Lower leg skin (tissue), 4 donors: ENCODE data around the gene SLC17A2. TPM values are rescaled to one million over a fixed set of nuclear protein-coding genes. Genes with fewer than 3 reads are reported as not detected.

Experiments
- DNase-seq, 2 donors: peaks; one replicate each; pipeline ENCODE4 v3.0.0-alpha.2; 2019; ENCODE audit warnings: low spot score in 2 of 2
- H3K4me3 ChIP-seq: fragments of 200-600 bp; sonication (generic); 2 replicates; pipeline ENCODE4 v1.5.1; 2017; ENCODE audit warnings: mild to moderate bottlenecking, low read depth; ENCODE audit not compliant: poor library complexity, severe bottlenecking
- CTCF ChIP-seq, 3 donors: fragments of 450-650 bp; IDR thresholded peaks; one replicate each; pipeline ENCODE4 v1.5.1; 2016; ENCODE audit warnings: antibody characterized with exemption in 3 of 3, mild to moderate bottlenecking in 3 of 3, moderate library complexity in 2 of 3
- POLR2A ChIP-seq, 2 donors: fragments of 450-650 bp; IDR thresholded peaks; one replicate each; pipeline ENCODE4 v1.6.1; 2016 to 2017; ENCODE audit warnings: antibody characterized with exemption in 2 of 2, mild to moderate bottlenecking in 1 of 2, moderate library complexity in 1 of 2
- WGBS, 2 donors: methylation state at CpG; one replicate each; pipeline ENCODE4 v1.1.5; 2018; 5-methylcytosine and 5-hydroxymethylcytosine counted together
- intact Hi-C: fragments of 100-400 bp; cut with DNase I; formaldehyde crosslinking; loops from one replicate; pipeline ENCODE4 v1.15.0; 2023; ENCODE audit warnings: low total_unique reads
- total RNA-seq, 4 donors: library from RNA; depleted of rRNA; stranded (reverse); fragments of >200 nt; gene quantifications; one replicate each; pipeline ENCODE4 v1.1.0, GENCODE V29; 2016

The SLC17A2 gene
- total RNA-seq, 4 donors from 2014 or later: not detected

DNA sequence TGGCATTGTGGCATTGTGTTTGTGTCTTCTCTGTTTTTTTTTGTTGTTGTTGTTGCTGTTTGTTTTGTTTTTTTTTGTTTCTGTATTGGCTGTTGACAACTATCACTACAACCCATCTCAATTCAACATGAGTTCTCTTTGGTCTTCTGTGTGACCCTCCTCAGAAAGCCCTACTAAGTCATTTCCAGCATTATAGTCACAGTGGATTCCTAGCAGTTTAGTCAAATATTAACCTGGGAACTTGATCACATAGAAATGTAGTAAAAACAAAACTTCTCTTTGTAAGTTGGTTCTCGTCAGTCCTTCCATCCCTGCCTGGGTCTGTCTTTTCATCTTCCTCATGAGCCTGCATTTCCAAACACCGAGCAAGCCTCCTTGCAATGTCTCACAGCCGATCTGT, 16.8 kb downstream of the SLC17A2 start:
- intact Hi-C loops: no loop called here
- no peak for DNase-seq
- TF ChIP-seq CTCF (IDR thresholded peaks at IDR 0.05): no peak
- TF ChIP-seq POLR2A (IDR thresholded peaks at IDR 0.05): no peak
- 62 to 81% methylated on average over 3 of the region's 3 CpGs for WGBS, 2 donors
- H3K4me3 ChIP-seq: no peak overlapping the region

DNA sequence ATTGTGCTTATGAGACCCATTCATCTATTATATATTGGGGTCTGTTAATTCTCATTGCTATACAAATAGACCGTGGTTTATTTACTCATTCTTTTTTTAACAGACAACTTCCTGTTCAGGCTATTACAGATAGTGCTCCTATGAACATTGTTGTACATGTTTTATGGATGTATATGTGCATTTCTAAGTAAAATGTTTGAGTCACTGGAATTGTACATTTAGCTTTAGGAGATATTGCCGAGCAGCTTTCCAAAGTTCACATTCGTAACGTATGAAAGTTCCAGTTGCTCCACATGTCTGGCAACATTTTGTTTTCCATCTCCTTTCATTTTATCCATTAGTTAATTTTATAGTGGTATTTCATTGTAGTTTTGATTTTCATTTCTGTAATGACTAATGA, 19.1 kb downstream of the SLC17A2 start:
- WGBS, 2 donors: 76 to 81% methylated on average over 4 of the region's 4 CpGs
- DNase-seq: no peak
- TF ChIP-seq POLR2A (IDR thresholded peaks at IDR 0.05): no peak
- no peak for TF ChIP-seq CTCF (IDR thresholded peaks at IDR 0.05)
- intact Hi-C loops: no loop called here
- H3K4me3 ChIP-seq: no peak overlapping the region

DNA sequence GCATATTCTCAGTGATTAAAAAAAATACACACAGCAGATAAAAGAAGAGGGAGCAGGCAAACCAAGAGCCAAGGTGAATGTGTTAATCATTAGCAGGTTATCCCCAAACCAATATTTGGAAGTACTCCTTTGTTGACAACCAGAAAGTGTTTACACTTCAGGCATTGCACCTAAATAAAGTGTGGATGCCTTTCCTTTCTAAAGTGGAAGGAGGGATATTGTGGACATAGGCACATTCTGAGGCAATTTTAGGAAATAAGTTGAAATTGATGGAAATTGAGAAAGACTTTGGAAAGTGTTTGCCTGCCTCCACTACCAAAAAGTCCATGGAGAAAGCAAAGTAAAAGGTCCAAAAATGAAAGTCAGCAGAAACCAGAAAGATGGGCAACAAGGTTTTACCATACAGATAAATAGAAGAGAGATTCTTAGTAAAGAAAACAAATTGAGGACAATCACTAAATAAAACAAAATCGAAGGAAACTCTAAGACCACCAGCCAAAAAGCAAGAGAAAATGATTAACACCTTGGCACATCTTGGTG, 22.9 kb downstream of the SLC17A2 start:
- TF ChIP-seq POLR2A (IDR thresholded peaks at IDR 0.05) (no peak), CTCF (IDR thresholded peaks at IDR 0.05) (no peak)
- DNase-seq: no peak
- 72 to 78% methylated on average over 1 of the region's 1 CpG for WGBS, 2 donors
- intact Hi-C loops: no loop called here
- no peak overlapping the region for H3K4me3 ChIP-seq

DNA sequence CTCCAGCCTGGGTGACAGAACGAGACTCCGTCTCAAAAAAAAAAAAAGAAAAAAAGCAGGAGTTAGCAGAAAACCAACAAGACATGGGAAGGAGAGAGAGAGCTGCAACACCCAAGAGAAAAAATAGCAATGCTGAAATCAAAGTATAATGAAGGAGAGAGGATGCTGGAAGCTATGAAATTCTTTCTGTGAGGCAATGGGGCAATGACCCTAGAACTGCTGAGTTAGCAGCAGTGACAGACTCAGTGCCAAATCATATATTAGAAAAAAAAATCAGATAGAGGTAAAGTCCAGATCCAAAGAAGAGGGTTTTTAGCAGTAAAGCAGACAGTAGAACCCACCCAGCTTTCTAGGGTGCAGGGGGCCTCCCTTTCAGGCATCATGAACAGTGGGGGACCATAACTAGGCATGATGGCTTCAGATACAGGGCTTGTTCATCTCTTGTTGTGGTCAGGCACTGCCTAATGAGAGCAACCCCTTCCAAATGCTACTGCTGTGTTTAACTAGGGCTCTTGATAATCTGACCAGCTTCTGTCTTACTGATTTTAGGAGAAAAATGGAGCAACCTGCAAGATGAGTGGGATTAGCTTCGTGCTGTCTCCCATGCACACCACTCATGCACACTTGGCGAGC, 26.9 kb downstream of the SLC17A2 start:
- TF ChIP-seq CTCF (IDR thresholded peaks at IDR 0.05) (no peak), POLR2A (IDR thresholded peaks at IDR 0.05) (no peak)
- WGBS, 2 donors: 85 to 93% methylated on average over 4 of the region's 4 CpGs
- no peak for DNase-seq
- no peak overlapping the region for H3K4me3 ChIP-seq
- intact Hi-C loops: no loop called here

DNA sequence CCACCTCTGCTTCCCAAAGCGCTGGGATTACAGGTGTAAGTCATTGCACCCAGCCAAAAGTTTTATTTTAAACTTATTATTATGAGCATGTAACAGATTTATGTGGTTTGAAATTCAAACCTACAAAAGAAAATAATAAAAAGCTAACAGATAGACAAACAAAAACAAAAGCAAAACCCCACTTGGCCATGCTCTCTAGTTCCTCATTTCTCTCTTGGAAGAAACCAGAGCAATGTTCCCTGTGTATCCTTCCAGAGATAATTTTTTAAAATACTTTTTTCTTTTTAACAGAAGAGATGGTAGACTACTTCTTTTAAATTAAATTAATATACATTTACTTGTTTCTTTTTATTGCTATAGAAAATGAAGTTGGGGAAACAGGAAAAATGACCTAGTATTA, 28.4 kb downstream of the SLC17A2 start:
- 93 to 95% methylated on average over 1 of the region's 1 CpG for WGBS, 2 donors
- intact Hi-C loops: no loop called here
- no peak for DNase-seq
- TF ChIP-seq CTCF (IDR thresholded peaks at IDR 0.05) (no peak), POLR2A (IDR thresholded peaks at IDR 0.05) (no peak)
- H3K4me3 ChIP-seq: no peak overlapping the region

- WGBS, 2 donors: 41 to 93% methylated on average over 1 of the region's 1 CpG
- intact Hi-C loops: no loop called here
- TF ChIP-seq CTCF (IDR thresholded peaks at IDR 0.05) (no peak), POLR2A (IDR thresholded peaks at IDR 0.05) (no peak)
- DNase-seq: no peak
- no peak overlapping the region for H3K4me3 ChIP-seq
These were observed 29.6 kb downstream of the SLC17A2 start for GRCh38 chr6:25900843-25901242.
